Trophoblast cell (in vitro differentiated cells and primary cell): ENCODE measurements around the gene PTP4A1.

Experiments
- DNase-seq, 2 donors: peaks; one replicate each; pipeline ENCODE4 v3.0.0-alpha.2; 2016
- H2AFZ ChIP-seq: 2 replicates; pipeline ENCODE4 v1.6.1; 2013; ENCODE audit warnings: low read length, moderate library complexity, mild to moderate bottlenecking; ENCODE audit not compliant: insufficient read depth, poor library complexity
- H2AK5ac ChIP-seq: 2 replicates; pipeline ENCODE4 v1.6.1; 2013; ENCODE audit warnings: mild to moderate bottlenecking, low read length
- H2BK120ac ChIP-seq: 2 replicates; pipeline ENCODE4 v1.6.1; 2013; ENCODE audit warnings: low read length, mild to moderate bottlenecking, moderate library complexity; ENCODE audit not compliant: insufficient read depth, poor library complexity
- H2BK12ac ChIP-seq: 2 replicates; pipeline ENCODE4 v1.6.1; 2013; ENCODE audit warnings: mild to moderate bottlenecking, low read length, moderate library complexity
- H2BK5ac ChIP-seq: 2 replicates; pipeline ENCODE4 v1.6.1; 2013; ENCODE audit warnings: low read length, low read depth, moderate library complexity, mild to moderate bottlenecking; ENCODE audit not compliant: poor library complexity
- H3K14ac ChIP-seq: 2 replicates; pipeline ENCODE4 v1.6.1; 2013; ENCODE audit warnings: mild to moderate bottlenecking, low read length
- H3K18ac ChIP-seq: 2 replicates; pipeline ENCODE4 v1.6.1; 2013; ENCODE audit warnings: mild to moderate bottlenecking, low read length
- H3K23ac ChIP-seq: 2 replicates; pipeline ENCODE4 v1.6.1; 2013; ENCODE audit warnings: low read length
- H3K27ac ChIP-seq: 2 replicates; pipeline ENCODE4 v1.5.1; 2013; ENCODE audit warnings: low read depth, mild to moderate bottlenecking, inconsistent platforms, low read length, moderate library complexity
- H3K27me3 ChIP-seq: 2 replicates; pipeline ENCODE4 v1.6.1; 2013; ENCODE audit warnings: inconsistent platforms, mild to moderate bottlenecking, low read length, moderate library complexity; ENCODE audit not compliant: insufficient read depth
- H3K36me3 ChIP-seq, 2 experiments: 1 replicate in 1 of 2; 2 replicates in 1 of 2; pipeline ENCODE4 v1.6.1; 2013; ENCODE audit warnings: low read length in 2 of 2, mild to moderate bottlenecking in 2 of 2, moderate library complexity in 1 of 2; ENCODE audit not compliant: insufficient read depth in 2 of 2, control insufficient read depth in 1 of 2
- H3K4ac ChIP-seq: 2 replicates; pipeline ENCODE4 v1.6.1; 2013; ENCODE audit warnings: low read depth, mild to moderate bottlenecking, low read length, moderate library complexity
- H3K4me1 ChIP-seq, 2 experiments: 1 replicate in 1 of 2; 2 replicates in 1 of 2; pipeline ENCODE4 v1.6.1; 2013; ENCODE audit warnings: low read length in 2 of 2, mild to moderate bottlenecking in 2 of 2, moderate library complexity in 1 of 2; ENCODE audit not compliant: insufficient read depth in 2 of 2, control insufficient read depth in 1 of 2
- H3K4me2 ChIP-seq: 2 replicates; pipeline ENCODE4 v1.6.1; 2013; ENCODE audit warnings: inconsistent platforms, mild to moderate bottlenecking, low read length, moderate library complexity
- H3K4me3 ChIP-seq: 2 replicates; pipeline ENCODE4 v1.5.1; 2013; ENCODE audit warnings: mild to moderate bottlenecking, low read depth, low read length, inconsistent platforms
- H3K79me1 ChIP-seq: one replicate; pipeline ENCODE4 v1.6.1; 2013; ENCODE audit warnings: low read length
- H3K79me2 ChIP-seq: 2 replicates; pipeline ENCODE4 v1.6.1; 2013; ENCODE audit warnings: low read length, mild to moderate bottlenecking; ENCODE audit not compliant: control insufficient read depth, insufficient read depth, poor library complexity
- H3K9ac ChIP-seq: 2 replicates; pipeline ENCODE4 v1.6.1; 2013; ENCODE audit warnings: mild to moderate bottlenecking, low read length
- H3K9me3 ChIP-seq: 2 replicates; pipeline ENCODE4 v1.6.1; 2013; ENCODE audit warnings: low read depth, mild to moderate bottlenecking, control low read depth, inconsistent platforms, low read length; ENCODE audit not compliant: insufficient read depth
- H4K12ac ChIP-seq: 2 replicates; pipeline ENCODE4 v1.6.1; 2013; ENCODE audit warnings: low read depth, mild to moderate bottlenecking, low read length, moderate library complexity
- H4K8ac ChIP-seq: 2 replicates; pipeline ENCODE4 v1.6.1; 2013; ENCODE audit warnings: low read depth, mild to moderate bottlenecking, low read length, moderate library complexity
- H4K91ac ChIP-seq: one replicate; pipeline ENCODE4 v1.6.1; 2013; ENCODE audit warnings: low read depth, mild to moderate bottlenecking, low read length, moderate library complexity
- WGBS: extraction: QIAGEN DNeasy Blood & Tissue Kit; methylation state at CpG from one replicate; pipeline ENCODE4 v1.1.7; 2013; ENCODE audit warnings: missing lambda C conversion rate; ENCODE audit not compliant: insufficient read length, insufficient coverage; ENCODE audit errors: extremely low coverage; 5-methylcytosine and 5-hydroxymethylcytosine counted together

The PTP4A1 gene

GRCh38 chr6:63561288-63561687 lies 11.0 kb upstream of the PTP4A1 start:
- Histone ChIP-seq H3K27me3 (no peaks in the 10 kb centered on the region), H3K79me1 (no peaks in the 10 kb centered on the region), H2AK5ac (no peak overlapping the region), H3K18ac (no peak overlapping the region), H2BK120ac (no peak overlapping the region), H2BK5ac (no peak overlapping the region), H3K4ac (no peak overlapping the region), H2BK12ac (no peak overlapping the region), H3K36me3 (no peaks in the 10 kb centered on the region), H3K9ac (no peak overlapping the region), H3K27ac (no peak overlapping the region), H3K9me3 (no peaks in the 10 kb centered on the region), H3K23ac (no peak overlapping the region), H4K8ac (no peak overlapping the region), H3K4me1 (no peaks in the 10 kb centered on the region), H2AFZ (no peak overlapping the region), H3K4me2 (no peak overlapping the region), H3K4me3 (no peak overlapping the region), H4K12ac (no peak overlapping the region), H3K14ac (no peak overlapping the region), H4K91ac (no peak overlapping the region), H3K79me2 (no peaks in the 10 kb centered on the region)
- WGBS = no CpG with 5 or more reads among the region's 2 CpGs
- DNase-seq = no peak

DNA sequence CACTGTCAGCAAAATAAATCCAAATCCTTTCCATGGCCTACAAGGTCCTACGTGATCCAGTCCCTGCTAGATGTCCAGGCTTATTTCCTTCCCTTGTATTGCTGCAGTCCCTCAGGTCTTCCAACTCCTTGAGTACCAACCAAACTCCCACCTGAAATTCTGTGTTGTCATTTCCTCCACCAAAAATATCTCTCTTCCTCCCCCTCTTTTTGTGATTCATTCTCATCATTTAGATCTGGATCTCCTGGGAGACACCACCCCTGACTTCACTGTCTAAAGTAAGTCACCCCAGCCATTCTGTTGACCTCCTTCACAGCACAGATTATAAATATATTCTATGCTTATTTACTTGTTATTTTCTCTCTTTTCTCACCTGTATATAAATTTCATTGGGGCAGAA lies 9.0 kb upstream of the PTP4A1 start:
- WGBS = no CpG with 5 or more reads among the region's 1 CpG
- no peak overlapping the region for H3K9ac ChIP-seq
- H3K27me3 ChIP-seq = no peaks in the 10 kb centered on the region

DNA sequence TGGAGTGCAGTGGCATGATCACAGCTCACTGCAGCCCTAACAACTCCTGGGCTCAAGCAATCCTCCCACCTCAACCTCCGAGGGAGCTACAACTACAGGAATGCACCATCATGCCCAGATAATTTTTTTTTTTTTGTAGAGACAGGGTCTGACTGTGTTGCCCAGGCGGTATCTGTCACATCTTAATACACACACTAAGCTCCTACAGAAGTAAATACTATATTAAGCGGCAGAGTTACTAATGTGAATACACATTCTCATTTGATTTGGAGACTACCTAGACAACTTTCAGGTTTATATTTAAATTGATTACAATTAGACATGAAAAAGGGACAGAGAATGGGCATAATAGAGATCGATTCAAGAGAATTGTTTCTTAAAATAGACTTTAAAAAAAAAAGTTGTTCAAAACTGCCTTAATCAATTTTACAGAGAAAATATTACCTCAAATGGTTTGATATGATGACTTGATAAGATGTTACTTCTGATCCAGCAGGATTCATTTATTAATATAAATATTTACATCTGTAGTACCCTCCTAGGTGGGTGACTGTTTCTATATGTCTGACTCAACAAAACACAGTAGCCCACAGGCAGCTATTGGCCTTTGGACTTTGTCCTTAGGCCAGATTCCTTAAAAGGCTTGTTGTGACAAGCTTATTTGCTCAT lies 7.1 kb upstream of the PTP4A1 start:
- H2AK5ac ChIP-seq = no peak overlapping the region
- no CpG with 5 or more reads among the region's 4 CpGs for WGBS

More for the DNA sequence above, 9.0 kb upstream of the PTP4A1 start:
- no peaks in the 10 kb centered on the region for H3K9me3 ChIP-seq
- no peak overlapping the region for H3K18ac ChIP-seq
- no peak overlapping the region for H3K27ac ChIP-seq
- no peak overlapping the region for H2AFZ ChIP-seq
- no peaks in the 10 kb centered on the region for H3K79me2 ChIP-seq
- peaks cover 0 to 2% of the 10 kb centered on the region in 2 experiments for H3K4me1 ChIP-seq
- no peak overlapping the region for H3K4me3 ChIP-seq
- no peak overlapping the region for H2AK5ac ChIP-seq
- no peak overlapping the region for H3K4ac ChIP-seq
- no peak overlapping the region for H4K91ac ChIP-seq
- no peak overlapping the region for H2BK5ac ChIP-seq
- DNase-seq = no peak
- H3K36me3 ChIP-seq = no peaks in the 10 kb centered on the region
- H4K8ac ChIP-seq = no peak overlapping the region
- no peak overlapping the region for H2BK12ac ChIP-seq
- H3K79me1 ChIP-seq = no peaks in the 10 kb centered on the region
- H3K4me2 ChIP-seq = no peak overlapping the region
- no peak overlapping the region for H3K14ac ChIP-seq
- H2BK120ac ChIP-seq = no peak overlapping the region
- no peak overlapping the region for H3K23ac ChIP-seq
- no peak overlapping the region for H4K12ac ChIP-seq

DNA sequence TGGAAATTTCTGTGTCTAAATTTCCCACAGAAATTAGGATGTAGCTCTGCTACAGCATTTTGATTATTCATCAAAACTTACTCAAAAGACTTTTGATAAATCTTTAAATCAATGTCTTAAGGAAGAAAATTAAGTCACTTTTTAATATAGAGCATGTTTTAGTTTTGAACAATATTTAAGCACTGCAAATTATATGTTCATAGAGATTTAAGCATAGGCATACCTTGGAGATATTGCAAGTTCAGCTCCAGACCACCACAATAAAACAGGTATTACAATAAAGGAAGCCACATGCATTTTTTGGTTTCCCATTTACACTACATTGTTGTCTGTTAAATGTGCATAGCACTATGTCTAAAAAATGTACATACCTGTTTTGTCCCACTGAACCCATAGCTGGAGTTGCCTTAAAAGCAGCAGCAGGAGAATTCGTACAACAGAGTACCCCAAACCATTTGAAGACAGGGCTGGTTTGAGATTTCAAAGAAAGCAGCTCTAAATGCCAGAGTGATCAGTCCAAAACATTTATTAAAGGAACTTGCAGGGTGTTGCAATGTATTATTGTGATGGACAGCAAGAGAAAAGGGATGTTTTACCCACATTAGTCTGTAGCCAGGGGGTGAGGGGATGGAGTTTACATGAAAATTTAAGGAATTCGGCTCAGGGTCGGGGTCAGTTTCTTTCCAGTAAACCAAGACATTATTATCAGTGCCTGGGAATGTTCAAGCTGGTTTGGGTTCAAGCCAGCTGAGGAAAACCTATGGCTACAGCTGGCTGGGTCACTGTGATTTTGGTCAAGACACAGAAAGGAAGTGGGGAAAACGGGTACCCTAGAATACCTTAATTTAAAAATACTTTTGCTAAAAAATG lies 6.3 kb upstream of the PTP4A1 start:
- Histone ChIP-seq H3K27me3 (no peaks in the 10 kb centered on the region), H4K8ac (no peak overlapping the region), H3K4ac (no peak overlapping the region), H3K18ac (no peak overlapping the region), H3K14ac (no peak overlapping the region), H3K4me1 (peaks cover 0 to 2% of the 10 kb centered on the region in 2 experiments), H3K23ac (no peak overlapping the region), H4K91ac (no peak overlapping the region), H2BK12ac (no peak overlapping the region), H2BK5ac (no peak overlapping the region), H3K4me3 (no peak overlapping the region), H3K4me2 (peak overlapping the region; percentile 31), H2AFZ (no peak overlapping the region), H3K27ac (peak overlapping the region; percentile 65), H3K79me2 (no peaks in the 10 kb centered on the region), H2AK5ac (no peak overlapping the region), H3K9me3 (no peaks in the 10 kb centered on the region), H3K9ac (no peak overlapping the region), H3K36me3 (no peaks in the 10 kb centered on the region), H4K12ac (no peak overlapping the region), H2BK120ac (no peak overlapping the region), H3K79me1 (no peaks in the 10 kb centered on the region)
- DNase-seq = no peak
- no CpG with 5 or more reads among the region's 4 CpGs for WGBS

More for the DNA sequence above, 7.1 kb upstream of the PTP4A1 start:
- Histone ChIP-seq H3K14ac (no peak overlapping the region), H2BK120ac (no peak overlapping the region), H2AFZ (no peak overlapping the region), H3K4me3 (no peak overlapping the region), H3K23ac (no peak overlapping the region), H4K91ac (peak overlapping the region; percentile 4), H3K79me1 (no peaks in the 10 kb centered on the region), H3K27ac (no peak overlapping the region), H3K79me2 (no peaks in the 10 kb centered on the region), H3K27me3 (no peaks in the 10 kb centered on the region), H2BK12ac (peak overlapping the region; percentile 15), H4K12ac (no peak overlapping the region), H3K36me3 (no peaks in the 10 kb centered on the region), H2BK5ac (no peak overlapping the region), H3K9me3 (no peaks in the 10 kb centered on the region), H3K4me2 (no peak overlapping the region), H3K9ac (no peak overlapping the region), H4K8ac (no peak overlapping the region), H3K4me1 (peaks cover 0 to 2% of the 10 kb centered on the region in 2 experiments), H3K4ac (no peak overlapping the region), H3K18ac (no peak overlapping the region)
- peak; percentile 43 to 58 for DNase-seq
